ENCODE measurements around the gene IRF2.
A peak's percentile ranks its signal among the peaks of the same experiment; 100 is the strongest.

IRF2 gene

DNA sequence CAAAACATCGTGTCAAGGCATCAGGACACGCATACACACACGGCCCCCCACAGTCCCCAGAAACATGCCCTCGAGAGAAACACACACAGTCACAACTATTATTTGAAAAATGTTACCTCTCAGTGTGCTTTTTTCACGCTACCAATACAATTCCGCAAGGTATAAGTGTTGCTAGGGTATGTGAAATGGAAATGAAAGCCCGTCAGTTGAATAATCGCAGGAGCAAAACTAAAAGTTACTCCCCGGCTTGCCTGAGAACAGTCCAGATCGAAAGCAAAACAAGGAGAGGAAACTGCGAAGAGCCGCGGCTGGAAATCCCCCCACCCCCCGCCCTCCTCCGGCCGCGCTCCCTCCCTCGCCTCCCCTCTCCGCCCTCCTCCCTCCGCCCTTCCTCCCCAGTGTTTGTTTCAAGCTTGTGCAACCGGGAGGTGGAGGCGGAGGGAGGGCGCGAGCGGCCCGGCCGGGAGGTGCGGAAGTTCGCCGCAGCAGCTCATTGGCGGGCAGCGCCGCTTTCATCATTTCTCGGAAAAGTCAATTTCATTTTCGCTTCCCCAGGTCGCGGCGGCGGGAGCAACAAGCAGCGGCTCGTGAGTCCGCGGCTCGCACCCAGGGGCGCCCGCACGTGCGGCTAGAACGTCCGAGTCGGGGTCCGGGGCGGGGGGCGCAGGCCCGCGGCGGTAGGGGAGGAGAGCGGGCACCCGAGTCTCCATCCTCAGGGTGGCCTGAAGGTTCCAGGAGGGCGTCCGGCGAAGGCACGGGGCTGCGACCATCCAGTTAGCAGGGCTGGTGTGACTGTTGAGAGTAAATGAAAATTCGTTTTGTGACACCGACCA, at the start of gene IRF2:
Gene IRF2, minus strand, starts transcription at position 288 of the 833 bp plus-strand sequence. CDS start 45,486 bp downstream, outside the sequence.
- peak; percentile 80 to 92 for DNase-seq (ENCODE audit: low read depth in 2 of 2, low spot score in 1 of 2)

GRCh38 chr4:184515606-184516005, 41.3 kb upstream of the IRF2 start:
- no peak for DNase-seq (ENCODE audit: low read depth in 2 of 2, low spot score in 1 of 2)

DNA sequence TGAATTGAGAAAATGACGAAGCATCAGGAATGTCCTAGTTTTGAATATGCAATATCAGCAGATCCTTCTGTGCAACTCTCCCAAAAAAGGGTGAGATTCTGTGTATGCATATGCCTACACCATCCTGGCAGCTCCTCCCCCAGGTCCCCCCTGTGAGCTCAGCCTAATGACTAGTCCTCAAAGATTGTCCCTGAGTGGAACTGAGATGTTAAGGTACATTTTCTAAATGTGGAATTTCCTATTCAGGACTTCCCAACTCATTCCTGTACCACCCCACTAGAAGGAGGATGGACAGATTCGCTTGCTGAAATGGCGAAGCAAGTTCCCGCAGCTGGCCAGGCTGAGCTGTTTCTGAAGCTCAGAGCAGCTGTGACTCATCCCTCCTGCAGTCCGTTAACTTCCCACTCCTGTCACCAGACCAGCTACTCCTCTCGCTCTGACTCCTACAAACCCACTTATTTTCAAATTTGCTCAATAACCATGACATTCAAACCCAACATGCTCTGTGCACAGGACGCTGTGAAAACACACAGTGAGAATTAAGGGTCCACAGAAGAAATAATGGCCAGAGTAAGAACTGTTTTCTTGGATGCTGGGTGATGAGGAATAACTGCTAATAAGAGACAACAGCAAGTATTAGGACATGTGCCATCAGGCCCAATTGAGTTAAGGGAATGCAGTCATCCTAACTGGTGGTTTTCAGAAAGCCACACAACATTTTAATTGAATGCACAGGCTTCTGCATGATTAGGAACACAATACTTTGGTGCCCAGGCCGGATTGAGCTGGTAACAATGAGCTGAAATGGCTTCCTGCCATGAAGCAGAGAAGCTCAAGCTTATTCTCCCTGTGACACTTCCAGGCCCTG, 40.0 kb upstream of the IRF2 start:
- DNase-seq (ENCODE audit: low read depth in 2 of 2, low spot score in 1 of 2), result no peak

- DNase-seq (ENCODE audit: low read depth in 2 of 2, low spot score in 1 of 2), result no peak
Observed at GRCh38 chr4:184513802-184514120, 39.4 kb upstream of the IRF2 start.

DNA sequence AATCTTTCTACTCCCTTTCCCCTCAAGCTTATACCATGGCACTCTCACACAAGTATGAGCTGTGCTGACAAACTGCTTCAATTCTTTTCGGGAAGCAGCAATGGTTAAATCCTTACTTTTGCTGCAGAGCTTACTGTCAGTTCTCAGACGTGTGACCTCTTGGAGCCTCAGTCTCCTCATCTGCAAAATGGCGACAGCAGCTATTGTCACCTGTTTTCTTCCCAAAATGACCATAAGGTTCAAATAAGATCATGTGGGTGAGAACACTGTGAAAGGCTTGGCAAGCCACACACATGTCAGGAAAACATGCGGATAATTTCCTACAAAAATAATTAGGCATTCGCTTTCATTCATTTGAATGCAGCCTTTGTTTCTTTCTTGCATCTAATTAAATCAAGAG, 36.8 kb upstream of the IRF2 start:
- no peak for DNase-seq (ENCODE audit: low read depth in 2 of 2, low spot score in 1 of 2)

DNA sequence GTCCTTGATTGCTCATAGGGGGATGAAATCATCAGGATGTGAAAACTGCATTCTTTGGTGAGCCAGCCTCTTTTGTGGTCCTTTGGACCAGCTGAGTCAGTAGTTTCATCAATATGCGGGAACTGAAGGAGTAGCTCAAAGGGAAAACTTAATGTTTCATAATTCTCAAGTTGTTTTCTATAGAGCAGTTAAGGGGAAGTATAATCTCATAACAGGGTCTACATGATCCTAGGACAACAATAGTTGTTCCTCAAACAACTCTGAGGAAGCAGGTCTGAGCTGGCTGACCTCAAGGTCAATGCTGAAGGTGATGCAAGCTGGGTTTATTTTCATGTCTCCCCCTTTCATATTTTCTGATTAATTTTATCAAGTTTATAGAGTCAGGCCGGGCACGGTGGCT, 36.1 kb upstream of the IRF2 start:
- DNase-seq (ENCODE audit: low read depth in 2 of 2, low spot score in 1 of 2), result no peak

DNA sequence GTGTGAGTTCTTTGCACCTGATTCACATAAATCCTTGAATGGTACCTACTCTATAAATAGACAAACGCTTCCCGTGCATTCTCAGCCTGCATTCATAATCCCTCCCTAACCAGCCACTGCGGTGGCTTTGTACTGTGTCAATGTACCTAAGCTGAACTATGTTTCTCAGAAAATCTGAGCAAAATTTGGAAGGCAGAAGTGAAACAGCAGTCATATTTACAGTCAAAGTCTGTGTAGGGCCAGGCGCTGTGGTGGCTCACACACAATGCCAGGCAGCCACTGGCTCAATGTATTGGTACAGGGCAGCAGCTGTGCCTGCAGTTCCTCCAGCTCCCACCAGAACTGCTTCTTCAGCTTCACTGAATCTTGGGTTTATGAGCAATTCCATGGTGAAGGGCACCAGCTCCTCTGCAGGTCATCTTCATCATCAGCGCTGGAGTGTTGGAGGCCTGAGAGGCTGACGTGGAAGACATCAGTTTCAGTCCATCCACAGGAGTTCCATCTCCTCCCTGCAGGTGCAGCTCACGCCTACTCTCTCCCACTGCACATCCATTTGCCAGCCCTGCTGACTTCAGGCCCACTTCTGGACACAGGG, 32.3 kb upstream of the IRF2 start:
- DNase-seq (ENCODE audit: low read depth in 2 of 2, low spot score in 1 of 2), result no peak

DNA sequence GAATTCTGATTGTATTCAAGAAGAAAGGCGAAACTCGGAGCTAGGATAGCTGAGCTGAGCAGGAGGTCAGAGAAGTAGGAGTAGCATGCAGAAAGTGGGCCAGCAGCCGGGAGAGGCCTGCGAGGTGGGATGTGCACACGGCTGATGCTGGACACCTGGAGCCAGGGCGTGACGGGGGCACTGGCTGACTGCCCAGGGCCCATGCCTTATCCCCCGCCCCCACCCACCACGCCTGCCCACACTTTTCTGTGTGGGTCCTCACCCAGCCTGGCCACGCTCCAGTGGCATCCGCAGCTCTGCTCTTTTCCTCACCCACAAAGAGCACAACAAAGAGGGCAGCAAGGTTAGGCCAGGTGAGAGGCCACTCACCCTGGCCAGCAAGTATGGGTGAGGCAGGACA, 30.0 kb upstream of the IRF2 start:
- DNase-seq (ENCODE audit: low read depth in 2 of 2, low spot score in 1 of 2), result no peak

DNA sequence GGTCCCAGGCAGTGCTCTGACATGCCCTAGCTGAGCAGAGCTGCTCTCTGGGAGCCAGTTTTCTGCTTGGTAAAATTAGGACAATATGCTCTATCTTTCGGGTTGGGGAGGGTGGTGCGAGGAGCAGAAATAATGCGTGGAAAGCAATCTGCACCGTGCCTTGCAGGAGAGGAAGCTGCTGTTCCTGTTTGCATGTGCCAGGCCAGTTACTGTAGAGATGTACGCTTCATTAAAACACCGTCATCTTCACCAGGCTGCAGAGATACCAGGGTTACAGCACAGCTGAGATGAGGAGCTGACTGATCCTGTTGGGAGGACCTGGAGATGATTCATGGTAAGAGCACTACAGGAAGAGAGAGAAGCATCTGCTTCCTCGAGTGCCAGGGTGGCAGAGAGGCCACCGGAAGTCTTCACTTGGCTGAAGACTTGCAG, 29.5 kb upstream of the IRF2 start:
- no peak for DNase-seq (ENCODE audit: low read depth in 2 of 2, low spot score in 1 of 2)

- no peak for DNase-seq (ENCODE audit: low read depth in 2 of 2, low spot score in 1 of 2)
Observed at GRCh38 chr4:184500748-184501589, 26.6 kb upstream of the IRF2 start.

GRCh38 chr4:184499996-184500395, 25.6 kb upstream of the IRF2 start:
- DNase-seq (ENCODE audit: low read depth in 2 of 2, low spot score in 1 of 2), result no peak

GRCh38 chr4:184498598-184498997, 24.2 kb upstream of the IRF2 start:
- no peak for DNase-seq (ENCODE audit: low read depth in 2 of 2, low spot score in 1 of 2)

DNA sequence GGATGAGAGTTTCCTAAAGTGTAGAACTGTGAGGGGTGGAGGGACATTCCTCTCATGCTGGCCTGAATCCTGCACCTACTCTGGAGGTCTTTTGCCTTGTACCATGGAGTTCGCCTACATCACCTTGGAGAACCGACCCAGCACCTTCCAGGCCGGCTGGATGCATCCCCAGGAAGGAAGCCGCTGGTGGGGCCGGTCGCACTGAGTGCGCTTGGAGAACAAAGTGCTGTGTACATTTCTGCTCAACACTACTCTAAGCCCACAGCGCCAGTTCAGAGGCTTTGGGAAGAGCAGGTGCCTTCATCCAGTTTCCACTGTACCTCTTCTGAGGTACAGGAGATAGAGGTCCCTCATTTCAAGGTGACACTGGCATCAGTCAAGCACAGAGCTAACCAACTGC, 15.4 kb upstream of the IRF2 start:
- no peak for DNase-seq (ENCODE audit: low read depth in 2 of 2, low spot score in 1 of 2)

GRCh38 chr4:184487503-184487902, 13.2 kb upstream of the IRF2 start:
- no peak for DNase-seq (ENCODE audit: low read depth in 2 of 2, low spot score in 1 of 2)

GRCh38 chr4:184485279-184485678, 10.9 kb upstream of the IRF2 start:
- no peak for DNase-seq (ENCODE audit: low read depth in 2 of 2, low spot score in 1 of 2)

DNA sequence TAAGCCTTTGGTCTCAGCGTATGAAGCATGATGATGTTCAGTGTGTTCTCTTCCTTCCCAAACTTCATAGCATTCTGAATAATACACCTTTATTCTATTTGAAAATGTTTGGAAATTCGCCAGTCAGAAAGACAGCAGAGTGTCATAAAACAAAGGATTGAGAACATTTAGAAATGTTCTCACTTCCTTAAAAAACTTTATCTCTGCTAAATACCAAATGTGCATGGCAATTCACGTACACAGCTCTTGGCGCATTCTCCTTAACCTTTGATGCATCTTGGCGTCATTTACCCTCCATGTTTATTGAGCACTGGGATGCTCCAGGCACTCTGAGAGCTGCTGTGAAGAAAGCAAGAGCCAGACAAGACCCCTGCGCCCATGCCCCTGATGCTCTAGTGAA, 7.2 kb upstream of the IRF2 start:
- DNase-seq (ENCODE audit: low read depth in 2 of 2, low spot score in 1 of 2), result no peak

DNA sequence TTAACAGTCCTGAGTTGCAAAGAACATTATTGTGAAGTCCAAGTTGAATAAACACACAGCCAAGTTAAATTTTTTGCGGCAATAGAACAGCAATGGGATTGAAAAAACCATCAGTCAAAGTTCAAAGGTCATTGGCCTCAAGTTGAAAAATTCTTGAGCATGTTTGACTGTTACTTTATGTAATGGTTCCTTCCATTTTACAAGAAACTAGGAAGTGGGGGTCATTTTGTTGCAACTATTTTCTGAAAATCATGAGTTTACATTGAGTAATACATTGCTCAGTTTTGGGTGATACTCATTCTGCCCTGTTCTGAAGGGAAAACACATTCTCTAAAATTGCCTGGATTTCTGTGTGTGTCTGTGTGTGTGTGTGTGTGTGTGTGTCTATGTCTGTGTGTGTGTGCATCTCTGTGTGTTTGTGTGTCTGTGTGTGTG, 5.2 kb upstream of the IRF2 start:
- no peak for DNase-seq (ENCODE audit: low read depth in 2 of 2, low spot score in 1 of 2)

- no peak for DNase-seq (ENCODE audit: low read depth in 2 of 2, low spot score in 1 of 2)
Observed at GRCh38 chr4:184477201-184477999, 3.0 kb upstream of the IRF2 start.

DNA sequence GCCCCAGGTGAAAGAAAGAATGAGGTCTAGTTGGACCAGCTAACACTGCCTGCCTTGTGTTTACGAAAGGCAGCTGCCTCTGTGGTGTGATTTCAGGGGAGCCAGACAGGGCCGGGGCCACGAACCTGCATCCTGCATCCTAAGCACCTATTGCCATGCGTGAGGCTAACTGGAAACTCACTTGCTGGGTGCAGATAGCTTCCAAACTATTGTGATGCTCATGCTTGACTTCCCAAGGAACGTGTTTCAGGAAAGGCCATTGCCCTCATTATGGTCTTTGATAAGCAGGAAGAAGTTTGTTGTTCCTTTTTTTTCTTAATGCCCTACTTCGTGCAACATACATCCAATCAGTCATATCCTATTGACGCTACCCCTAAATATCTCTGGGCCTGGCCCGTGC, 2.3 kb upstream of the IRF2 start:
- no peak for DNase-seq (ENCODE audit: low read depth in 2 of 2, low spot score in 1 of 2)

DNA sequence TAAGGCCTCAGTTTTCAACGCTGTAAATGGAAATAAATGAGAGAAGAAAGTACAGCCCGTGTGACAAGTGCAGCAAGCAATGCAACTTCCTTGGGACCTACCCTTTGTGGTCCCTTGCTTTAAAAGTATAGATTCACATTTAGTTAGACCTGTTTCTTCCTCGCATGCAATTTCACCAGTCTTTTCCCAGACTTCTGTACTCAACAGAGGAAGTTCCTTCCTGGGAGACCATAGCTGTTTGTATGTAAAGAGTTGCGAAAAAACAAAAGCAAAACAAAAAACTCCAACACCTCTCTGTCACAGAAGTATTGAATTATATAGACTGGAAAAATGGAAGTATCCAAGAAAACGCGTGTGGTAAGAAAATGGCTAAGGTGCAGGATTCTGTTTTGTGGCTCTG, 1.1 kb upstream of the IRF2 start:
- DNase-seq (ENCODE audit: low read depth in 2 of 2, low spot score in 1 of 2), result no peak
